Vagina (tissue), 2 donors: ENCODE measurements around the gene ZBTB47.

Experiments
- POLR2A ChIP-seq, 2 donors: fragments of 450-650 bp; IDR thresholded peaks; one replicate each; pipeline ENCODE4 v1.6.1; 2017; ENCODE audit warnings: antibody characterized with exemption in 2 of 2, mild to moderate bottlenecking in 2 of 2, moderate library complexity in 2 of 2
- POLR2AphosphoS5 ChIP-seq, 2 donors: sonication (generic); formaldehyde crosslinking; IDR thresholded peaks; one replicate each; pipeline ENCODE4 v1.9.0; 2017; ENCODE audit warnings: antibody characterized with exemption in 2 of 2, mild to moderate bottlenecking in 2 of 2, low read depth in 1 of 2; ENCODE audit not compliant: insufficient read depth in 1 of 2
- TF ChIP-seq, protein P1 (sequence below), 3 experiments: fragments of 450-650 bp in 2 of 3; fragments of 200-600 bp in 1 of 3; sonication (generic) in 1 of 3; IDR thresholded peaks; one replicate each; pipeline ENCODE4 v1.5.1; 2017 to 2019; ENCODE audit warnings: antibody characterized with exemption in 3 of 3, mild to moderate bottlenecking in 2 of 3, moderate library complexity in 2 of 3

DNA sequence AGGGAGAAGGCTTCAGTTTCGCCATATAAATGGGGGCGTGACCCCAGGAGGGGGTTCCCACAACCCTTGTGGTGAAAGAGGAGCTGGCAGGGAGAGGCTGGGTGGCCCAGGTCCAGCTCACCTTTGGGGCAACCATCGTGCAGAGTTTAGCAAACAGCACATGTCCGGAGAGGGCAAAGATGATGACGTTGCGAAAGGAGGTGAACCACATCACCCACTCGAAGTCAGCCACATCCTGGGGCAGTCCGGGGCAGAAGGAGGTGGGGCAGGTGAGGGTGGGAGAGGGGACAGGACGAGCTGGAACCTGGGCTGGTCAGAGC is 45.4 kb downstream of the ZBTB47 start:
- TF ChIP-seq, protein P1, sequence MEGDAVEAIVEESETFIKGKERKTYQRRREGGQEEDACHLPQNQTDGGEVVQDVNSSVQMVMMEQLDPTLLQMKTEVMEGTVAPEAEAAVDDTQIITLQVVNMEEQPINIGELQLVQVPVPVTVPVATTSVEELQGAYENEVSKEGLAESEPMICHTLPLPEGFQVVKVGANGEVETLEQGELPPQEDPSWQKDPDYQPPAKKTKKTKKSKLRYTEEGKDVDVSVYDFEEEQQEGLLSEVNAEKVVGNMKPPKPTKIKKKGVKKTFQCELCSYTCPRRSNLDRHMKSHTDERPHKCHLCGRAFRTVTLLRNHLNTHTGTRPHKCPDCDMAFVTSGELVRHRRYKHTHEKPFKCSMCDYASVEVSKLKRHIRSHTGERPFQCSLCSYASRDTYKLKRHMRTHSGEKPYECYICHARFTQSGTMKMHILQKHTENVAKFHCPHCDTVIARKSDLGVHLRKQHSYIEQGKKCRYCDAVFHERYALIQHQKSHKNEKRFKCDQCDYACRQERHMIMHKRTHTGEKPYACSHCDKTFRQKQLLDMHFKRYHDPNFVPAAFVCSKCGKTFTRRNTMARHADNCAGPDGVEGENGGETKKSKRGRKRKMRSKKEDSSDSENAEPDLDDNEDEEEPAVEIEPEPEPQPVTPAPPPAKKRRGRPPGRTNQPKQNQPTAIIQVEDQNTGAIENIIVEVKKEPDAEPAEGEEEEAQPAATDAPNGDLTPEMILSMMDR (IDR thresholded peaks at IDR 0.05) = no peak
- no peak for TF ChIP-seq POLR2AphosphoS5 (IDR thresholded peaks at IDR 0.05; ENCODE audit: insufficient read depth in 1 of 2, low read depth in 1 of 2)
- no peak for TF ChIP-seq POLR2A (IDR thresholded peaks at IDR 0.05)
